HG02610 (cell line): ENCODE data around the gene PTPRB.
"Not testable (repeated sequence)": the region's sequence is repeated elsewhere in the genome, so short reads cannot be mapped to it uniquely, and the experiment has no call there.

Experiments used
- ATAC-seq: cut with Tn5 transposase; IDR thresholded peaks from one replicate; pipeline ENCODE4 v1.9.1; 2021; ENCODE audit warnings: mild to moderate bottlenecking, moderate library complexity; ENCODE audit not compliant: unreplicated experiment

The PTPRB gene

DNA sequence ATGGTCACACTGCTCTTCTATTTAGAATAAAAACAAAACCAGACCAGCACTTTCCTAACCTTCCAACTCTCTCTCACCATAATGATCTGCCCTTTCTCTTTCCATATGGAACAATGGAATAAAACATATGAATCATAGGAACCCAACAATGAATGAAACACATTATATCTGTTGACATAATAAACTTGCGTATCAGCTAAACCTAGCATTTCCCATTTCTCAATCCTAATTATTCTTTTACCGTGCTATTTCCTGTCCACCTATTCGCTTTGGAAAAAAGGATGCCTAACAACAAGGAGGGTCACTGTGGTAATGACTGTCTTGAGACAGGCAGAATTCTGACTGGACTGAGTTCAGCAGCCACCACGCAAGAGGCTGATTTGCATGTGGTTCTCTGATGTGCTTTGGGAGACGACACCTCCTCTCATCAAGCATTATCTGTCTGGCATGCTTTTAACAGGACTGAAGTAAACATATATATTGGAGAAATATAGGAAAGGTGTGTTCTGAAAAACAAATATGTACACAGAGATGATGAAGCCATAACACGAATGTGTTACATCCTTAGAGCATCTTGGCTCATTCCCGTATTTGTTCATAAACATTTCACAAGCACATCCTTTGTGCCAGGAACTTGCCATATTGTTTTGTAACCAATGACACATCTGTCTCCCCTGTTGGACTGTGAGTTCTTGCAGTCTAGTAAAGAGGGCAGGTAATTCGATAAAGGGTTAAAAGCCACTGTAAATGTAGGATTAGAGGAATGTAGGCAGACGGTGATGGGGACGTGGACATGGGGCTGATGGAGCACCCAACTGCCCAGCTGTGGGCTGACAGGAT lies 87.7 kb downstream of the PTPRB start:
- no peak for ATAC-seq

DNA sequence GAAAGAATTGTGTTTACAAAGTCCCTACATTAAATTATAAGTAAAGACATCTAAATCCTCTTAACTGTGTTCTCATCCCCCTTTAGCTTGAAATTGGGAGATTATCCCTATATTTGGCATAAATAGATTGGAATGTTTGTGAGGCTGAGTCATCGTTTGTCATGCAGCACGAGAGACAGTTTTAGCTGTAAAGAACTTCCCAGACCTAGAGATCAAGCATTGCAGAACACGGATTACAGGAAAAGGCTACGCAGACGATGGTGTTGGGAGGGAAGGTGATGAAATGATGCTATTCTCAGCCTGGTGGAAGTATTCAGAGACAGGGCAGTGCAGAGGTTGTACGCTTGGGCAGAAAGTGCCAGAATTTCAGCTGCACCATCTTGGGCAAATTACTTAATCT lies 93.8 kb downstream of the PTPRB start:
- no peak for ATAC-seq

DNA sequence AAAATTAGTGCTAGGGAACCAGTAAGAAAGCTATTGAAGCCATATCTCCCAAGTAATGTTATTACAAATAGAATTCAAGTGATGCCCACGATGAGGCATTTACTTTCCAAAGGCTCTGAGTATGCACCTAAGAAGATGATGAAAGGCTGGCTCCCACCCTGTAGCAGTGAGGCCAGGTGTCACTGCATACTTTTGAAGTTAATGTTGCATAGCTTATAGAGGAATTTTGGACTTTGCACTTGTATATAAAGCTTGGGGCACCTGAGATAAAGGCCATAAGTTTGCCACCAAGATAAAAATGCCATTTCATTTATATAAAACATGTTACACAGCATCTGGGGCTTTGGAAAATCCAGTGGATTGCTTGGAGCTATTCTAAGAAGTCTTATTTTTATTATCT lies 96.2 kb downstream of the PTPRB start:
- ATAC-seq, result no peak

DNA sequence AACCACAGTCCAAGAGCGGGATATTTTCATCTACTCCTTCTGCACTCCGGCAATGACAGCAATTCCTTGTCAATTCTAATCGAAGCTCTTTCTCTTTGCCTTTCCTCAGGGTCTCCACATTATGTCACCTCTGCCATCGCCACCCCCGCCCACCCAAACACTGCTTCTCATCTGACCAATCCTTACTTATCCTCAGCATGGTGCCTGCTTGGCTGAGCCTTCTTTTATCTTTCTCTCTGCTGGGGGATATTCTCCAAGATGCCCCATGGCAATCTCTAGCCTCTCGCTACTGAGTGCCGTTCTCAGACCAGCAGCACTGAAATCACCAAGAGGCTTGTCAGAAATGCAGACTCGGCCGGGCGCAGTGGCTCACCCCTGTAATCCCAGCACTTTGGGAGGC lies 100.6 kb downstream of the PTPRB start:
- ATAC-seq, result no peak

DNA sequence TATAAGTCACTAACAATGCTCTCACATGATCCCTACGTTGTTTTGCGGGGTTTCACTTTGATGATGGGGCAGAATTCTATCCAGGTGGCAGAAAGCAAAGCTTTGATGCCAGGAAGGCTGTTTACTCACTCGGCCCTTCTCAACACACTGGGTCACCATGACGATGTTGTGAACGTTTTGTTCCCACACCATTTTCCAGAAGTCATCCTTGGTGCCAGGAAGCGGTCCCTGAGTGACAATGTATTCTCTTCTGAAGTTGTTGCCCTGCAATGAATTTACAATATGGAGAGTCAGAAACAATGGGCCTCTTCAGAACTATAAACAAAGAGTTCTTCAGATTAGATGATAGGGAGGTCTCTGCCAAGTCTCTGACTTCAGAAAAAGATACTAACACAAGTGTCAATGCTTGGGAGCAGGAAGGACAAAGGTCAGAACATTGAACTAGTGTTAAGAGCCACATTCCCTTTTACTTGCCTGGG lies 101.3 kb downstream of the PTPRB start:
- no peak for ATAC-seq

DNA sequence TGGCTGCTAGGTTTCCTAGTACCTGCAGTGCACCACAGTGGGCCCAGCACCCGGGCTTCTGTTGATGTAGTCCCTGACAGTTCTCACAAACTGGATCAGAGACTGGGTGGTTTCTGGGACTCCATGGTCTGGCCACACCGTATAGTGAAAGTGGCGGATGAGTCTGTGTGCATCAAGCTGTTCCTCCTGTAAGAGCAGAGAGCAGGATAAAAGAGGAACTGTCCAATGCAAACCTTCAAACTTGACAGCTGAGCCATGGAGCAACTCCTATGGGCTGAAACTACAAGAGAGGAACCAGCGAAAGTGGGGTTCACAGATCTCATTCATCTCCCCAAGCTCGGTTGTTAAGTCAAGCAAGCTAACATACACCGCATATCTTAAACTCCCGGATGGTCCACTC lies 102.8 kb downstream of the PTPRB start:
- ATAC-seq, result no peak

DNA sequence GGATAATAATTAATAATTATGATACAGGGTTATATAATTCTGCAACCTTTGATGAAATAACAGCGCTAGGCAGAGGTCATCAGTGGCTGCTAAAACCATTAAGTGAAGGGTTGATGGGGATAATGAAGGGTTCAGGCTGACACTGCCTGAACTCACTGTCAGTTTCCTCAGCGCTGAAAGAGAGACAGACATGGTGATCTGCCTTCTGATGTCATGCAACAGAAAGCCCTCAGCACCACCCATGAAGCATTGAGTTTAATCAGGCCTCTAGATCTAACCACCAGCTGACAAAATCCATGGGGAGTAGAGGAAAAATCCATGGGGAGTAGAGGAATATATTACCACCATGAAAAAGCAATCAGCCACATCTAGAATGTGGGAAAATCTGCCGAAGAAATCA lies 107.6 kb downstream of the PTPRB start:
- no peak for ATAC-seq

DNA sequence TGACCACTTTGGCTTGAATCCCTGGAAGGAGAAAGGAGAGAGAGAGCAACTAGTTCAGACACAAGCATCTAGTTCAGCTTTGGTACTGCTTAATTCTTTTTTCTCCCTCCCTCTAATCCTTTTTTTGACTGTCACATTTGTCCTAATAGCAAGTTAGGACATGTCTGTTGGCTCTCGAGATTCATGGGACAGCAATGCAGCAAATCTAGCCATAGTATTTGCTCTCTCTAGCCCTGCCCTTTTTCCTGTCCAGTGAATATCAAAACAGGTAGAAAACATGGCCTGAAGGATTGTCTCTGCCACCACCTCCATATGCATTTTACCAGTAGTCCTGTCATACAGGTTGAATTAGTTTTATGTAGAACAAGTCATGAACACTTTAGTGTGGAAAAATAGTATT lies 116.4 kb downstream of the PTPRB start:
- no peak for ATAC-seq

DNA sequence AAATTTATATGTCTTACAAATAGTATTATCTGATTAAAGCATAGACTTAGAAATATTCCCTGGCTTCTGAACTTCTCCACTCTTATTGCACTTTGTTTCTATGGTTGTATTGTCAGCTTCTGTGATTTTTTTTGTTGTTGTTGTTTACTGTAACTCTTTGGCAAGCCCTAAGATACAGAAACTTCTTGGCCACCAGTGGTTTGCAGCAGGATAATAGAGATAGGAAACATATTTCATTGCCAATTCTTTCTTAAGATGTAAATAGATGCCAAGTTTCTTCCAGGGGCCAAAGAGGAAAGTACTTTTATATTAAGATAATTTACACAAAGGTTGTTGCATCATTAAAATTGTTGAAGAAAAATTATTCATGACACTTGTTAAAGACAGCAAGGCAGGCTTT lies 123.8 kb downstream of the PTPRB start:
- ATAC-seq, result no peak

DNA sequence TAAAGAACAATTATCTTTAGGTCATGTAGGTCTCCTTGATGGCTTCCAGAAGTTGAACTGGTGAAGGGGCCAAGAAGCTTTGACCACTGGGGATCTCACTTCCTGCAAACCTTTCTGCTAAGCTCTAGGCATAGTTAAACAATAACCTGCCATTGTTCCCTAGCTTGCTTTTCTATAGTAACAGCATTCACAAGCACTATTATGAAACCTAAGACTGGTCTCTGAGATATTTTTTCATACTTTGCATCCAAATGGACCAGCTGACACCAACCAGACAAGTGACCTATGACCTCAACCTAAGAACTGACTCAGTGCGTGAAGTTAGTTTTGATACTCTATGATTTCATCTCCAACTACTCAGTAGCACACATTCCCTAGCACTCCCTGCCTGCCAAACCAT lies 129.1 kb downstream of the PTPRB start:
- ATAC-seq, result no peak

DNA sequence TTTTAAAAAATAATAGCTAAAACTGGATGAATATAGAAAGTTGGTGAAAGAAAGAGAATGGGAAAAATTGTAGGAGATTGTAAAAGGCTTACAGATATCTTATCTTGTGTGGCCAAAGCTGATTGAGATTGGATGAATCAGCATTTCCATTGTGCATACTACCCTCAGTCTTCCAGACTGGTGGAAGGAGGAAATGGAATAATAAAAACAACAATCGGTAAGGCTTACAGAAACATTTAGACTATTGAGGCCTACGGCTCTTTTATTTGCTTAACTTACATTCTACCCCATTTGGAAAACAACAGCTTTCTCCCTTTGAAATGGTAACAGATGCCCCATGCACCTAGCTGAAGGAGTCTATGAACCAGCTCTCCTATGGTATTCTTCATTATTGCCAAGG lies 129.8 kb downstream of the PTPRB start:
- ATAC-seq, result no peak

DNA sequence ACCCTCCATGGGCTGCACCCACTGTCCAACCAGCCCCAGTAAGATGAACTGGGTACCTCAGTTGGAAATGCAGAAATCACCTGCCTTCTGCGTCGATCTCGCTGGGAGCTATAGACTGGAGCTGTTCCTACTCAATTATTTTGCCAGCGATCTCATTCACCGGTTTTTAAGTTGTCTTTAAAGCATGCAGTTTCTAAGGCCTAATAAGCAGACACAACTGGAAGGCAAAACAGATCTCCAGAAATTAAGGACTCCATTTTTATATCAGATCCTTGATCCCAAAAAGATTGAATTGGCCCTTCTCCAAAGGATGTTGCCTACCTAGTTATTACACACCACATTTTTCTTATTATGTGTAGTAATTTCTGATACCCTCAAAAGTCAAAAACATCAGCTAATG lies 139.7 kb downstream of the PTPRB start:
- ATAC-seq, result no peak

DNA sequence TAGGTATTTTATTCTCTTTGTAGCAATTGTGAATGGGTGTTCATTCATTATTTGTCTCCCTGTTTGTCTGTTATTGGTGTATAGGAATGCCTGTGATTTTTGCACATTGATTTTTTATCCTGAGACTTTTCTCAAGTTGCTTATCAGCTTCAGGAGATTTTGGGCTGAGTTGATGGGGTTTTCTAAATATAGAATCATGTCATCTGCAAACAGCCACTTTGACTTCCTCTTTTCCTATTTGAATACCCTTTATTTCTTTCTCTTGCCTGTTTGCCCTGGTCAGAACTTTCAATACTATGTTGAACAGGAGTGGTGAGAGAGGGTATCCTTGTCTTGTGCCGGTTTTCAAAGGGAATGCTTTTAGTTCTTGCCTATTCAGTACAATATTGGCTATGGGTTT lies 144.3 kb downstream of the PTPRB start:
- not testable (repeated sequence) for ATAC-seq

DNA sequence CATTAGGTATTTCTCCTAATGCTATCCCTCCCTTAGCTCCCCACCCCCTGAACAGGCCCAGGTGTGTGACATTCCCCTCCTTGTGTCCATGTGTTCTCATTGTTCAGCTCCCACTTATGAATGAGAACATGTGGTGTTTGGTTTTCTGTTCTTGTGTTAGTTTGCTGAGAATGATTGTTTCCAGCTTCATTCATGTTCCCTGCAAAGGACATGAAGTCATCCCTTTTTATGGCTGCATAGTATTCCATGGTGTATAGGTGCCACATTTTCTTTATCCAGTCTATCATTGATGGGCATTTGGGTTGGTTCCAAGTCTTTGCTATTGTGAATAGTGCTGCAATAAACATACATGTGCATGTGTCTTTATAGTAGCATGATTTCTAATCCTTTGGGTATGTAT lies 146.3 kb downstream of the PTPRB start:
- ATAC-seq, result not testable (repeated sequence)

DNA sequence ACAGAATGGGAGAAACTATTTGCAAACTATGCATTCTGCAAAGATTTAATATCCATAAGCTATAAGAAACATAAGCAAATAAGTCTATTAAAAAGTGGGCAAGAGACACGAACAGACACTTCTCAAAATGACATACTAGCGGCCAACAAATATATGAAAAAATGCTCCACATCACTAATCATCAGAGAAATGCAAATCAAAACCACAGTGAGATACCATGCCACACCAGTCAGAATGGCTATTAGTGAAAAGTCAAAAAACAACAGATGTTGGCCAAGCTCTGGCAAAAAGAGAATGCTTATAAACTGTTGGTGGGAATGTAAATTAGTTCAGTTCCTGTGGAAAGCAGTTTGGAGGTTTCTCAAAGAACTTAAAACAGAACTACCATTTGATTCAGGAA lies 149.8 kb downstream of the PTPRB start:
- no peak for ATAC-seq

DNA sequence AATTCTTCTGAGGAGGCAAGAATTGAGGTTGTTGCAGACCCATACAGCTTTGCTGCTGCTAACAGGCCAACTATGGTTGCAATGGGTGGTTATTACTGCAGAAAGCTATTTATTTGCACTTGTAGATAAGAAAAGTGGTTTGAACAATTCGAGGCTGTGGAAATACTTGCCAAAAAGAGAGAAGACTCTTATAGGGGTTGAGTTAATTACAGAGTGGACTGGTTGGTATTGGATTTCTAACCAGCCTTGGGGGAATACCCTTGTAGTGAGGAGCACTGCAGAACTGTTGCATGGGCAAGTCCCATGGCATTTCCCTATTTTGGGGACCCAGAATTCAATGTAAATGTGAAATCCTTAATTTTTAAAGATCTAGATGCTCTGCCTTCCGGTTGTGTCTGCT lies 150.6 kb downstream of the PTPRB start:
- peak; percentile 68 for ATAC-seq

DNA sequence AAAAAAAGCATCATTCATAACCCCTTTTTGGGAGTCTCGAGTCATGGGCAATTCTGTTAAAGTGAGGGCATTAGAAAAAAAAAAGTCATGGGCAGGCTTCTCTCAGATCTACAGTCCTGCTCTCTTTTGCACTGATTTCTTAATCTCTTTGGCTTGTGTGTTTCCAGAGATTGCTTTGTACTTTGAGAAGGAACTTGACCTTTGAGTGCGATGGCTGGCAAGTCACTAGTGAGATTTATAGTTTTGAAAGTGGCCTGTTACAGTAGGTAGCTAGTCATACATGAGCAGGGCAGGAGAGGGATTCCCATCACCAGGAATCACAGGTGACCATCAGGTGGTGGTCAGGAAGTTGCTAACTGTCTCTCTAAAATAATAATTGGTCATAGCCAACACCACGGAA lies 151.5 kb downstream of the PTPRB start:
- no peak for ATAC-seq

DNA sequence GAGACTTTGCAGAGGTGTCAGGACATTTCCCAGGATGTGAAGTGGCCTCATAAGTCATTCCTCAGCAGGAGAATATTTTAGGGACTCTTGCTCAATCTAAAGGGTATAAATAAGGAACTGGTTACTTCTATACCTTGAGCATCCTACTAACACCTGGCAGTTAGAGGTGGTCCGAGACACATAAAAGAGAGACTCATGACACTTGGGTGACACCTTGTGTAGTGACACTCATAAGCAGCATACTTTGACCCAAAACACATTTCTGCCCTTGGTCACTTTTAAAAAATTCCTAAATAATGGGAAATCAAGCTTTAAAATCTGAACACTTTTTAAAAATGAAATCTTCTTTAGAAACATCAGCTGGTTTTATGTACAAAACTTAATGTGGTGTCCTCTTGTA lies 152.8 kb downstream of the PTPRB start:
- no peak for ATAC-seq

DNA sequence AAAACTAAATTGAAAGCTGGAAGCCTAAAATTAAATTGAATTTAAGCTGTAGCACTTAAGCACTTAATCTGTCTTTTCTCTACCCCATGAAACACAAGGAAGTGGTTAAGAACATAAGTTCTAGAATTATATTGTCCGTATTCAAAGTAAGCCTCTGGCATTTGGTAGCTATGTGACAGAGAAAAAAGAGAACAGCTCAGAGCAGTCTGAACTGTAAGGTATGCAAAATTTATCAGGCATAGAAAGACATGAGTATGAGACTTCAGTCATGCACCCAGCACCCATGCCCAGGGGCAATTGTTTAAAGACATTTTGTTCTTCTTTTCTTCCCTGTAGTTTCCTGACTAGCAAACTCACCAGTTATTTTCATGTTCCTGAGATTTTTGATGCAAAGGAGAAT lies 154.5 kb downstream of the PTPRB start:
- ATAC-seq, result no peak

DNA sequence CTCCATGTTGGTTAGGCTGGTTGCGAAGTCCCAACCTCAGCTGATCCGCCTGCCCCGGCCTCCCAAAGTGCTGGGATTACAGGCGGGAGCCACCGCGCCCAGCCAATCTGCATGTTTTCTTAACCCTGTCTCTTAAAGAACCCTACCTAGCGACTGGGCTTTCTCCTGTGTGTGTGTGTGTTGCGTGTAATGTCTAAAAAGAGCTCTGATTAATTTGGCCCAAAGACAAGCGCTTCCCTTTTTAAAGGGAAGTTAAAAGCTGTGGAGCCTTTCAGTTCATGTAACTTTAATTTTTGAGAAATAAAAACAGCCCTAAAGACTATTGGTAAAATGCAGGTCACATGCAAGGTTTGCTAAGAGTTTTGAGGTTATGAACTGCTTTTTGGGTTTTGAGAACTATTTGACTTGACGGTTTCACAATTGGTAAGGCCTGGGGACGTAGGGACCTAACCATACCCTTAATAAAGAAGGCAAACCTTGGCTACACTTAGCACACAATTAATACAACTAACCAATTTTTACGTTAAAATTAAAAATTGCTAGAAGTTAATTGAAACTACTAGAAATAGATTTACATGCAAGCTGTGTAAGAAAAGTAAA lies 167.9 kb downstream of the PTPRB start:
- ATAC-seq, result no peak

DNA sequence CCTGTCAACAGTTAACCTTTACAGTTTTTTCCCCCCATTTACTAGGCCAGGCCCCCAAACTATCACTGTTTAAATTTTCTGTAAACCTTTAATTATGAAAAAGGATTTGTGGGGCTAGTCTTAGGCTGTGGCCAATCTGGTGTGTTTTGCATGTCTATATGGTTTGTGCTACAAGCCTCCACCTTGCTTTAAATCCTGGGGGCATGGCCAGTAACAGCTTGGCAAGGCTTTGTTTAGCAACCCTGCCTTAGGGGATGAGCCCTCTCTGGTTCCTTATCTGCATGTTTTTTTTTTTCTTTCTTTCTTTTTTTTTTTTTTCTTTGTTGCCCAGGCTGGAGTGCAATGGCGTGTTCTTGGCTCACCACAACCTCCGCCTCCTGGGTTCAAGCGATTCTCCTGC lies 168.5 kb downstream of the PTPRB start:
- no peak for ATAC-seq

DNA sequence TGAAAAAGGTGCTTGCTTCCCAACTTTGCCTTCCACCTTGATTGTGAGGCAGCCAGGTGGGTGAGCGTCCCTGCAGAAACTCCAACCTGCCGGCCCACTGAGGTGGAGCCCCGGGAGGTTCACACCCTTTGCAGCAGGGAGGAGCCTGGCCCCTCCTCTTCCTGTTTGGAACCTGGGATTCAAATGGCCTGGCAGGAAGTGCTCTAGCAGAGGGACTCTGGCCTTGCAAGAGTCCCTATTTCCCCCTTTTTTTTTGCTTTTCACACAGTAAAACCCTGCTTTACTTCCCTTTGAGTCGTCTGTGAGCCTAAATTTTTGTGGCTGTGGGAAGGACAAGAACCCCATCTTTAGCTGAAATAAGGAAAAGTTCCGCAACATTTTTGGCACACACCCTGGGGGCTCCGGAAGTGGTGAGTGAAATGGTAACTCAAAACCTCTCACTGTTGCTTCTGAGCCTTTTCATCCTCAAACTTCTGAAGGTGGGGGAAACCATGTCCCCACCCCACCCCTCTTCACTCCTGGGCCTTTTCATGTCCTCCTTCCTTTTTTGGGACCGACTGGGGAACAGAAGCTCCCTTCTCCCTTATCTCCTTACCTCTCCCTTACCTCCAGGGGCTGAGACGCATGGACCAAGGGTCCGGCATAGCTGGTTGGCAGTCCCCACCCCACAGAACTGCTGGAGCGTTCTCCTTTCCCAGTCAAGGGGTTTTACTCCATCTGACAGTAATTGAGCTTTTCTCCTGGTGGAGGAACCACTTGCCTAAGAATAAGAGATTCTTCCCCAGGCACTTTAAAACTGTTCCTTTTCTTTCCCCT lies 169.1 kb downstream of the PTPRB start:
- ATAC-seq, result no peak
